ENCODE measurements around the gene ENTPD8.

ENTPD8 gene

DNA sequence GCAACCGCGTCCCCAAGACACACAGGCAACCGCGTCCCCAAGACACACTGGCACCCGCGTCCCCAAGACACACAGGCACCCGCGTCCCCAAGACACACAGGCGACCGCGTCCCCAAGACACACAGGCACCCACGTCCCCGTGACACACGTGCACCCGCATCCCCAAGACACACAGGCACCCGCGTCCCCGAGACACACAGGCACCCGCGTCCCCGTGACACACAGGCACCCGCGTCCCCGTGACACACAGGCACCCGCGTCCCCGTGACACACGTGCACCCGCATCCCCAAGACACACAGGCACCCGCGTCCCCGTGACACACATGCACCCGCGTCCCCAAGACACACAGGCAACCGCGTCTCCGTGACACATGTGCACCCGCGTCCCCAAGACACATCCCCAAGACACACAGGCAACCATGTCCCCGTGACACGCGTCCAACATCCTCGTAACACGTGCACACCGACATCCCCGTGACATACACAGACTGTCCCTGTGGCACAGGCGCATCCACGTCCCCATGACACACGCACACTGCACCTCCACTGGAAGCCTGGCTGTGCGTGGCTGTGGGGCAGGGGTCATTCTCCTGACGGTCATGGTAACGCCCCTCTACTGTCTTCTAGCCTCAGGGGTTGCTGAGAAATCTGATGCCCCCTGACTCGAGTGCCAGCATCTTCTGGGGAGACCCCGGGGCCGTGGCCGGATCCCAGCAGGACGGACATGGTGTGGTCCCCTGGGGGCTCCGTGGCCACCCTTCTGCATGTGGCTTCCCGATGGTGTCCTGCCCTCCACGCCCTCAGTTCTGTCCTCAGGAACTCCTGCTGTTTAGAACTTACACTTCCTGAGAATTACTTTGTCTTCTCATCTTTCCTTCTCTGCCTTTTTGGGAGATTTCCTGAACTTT, 42.3 kb downstream of the ENTPD8 start:
- Histone ChIP-seq H3K9me3 (ENCODE audit: insufficient read depth, low read length) (peaks cover 13% of the 10 kb centered on the region; the same call in 1 of the 2 replicates), H3K27me3 (ENCODE audit: insufficient read depth, insufficient read length) (no peaks in the 10 kb centered on the region), H3K36me3 (ENCODE audit: insufficient read depth, insufficient read length, low read length) (no peaks in the 10 kb centered on the region), H3K9ac (ENCODE audit: insufficient read length, low read depth) (no peak overlapping the region), H3K4me1 (ENCODE audit: insufficient read depth, insufficient read length) (peaks cover 14% of the 10 kb centered on the region), H3K4me3 (ENCODE audit: insufficient read length, low read depth) (no peak overlapping the region)
- no peak for TF ChIP-seq YY1 (IDR thresholded peaks at IDR 0.05; ENCODE audit: insufficient read depth, insufficient read length)
- no peak for TF ChIP-seq ZNF274 (IDR thresholded peaks at IDR 0.05; ENCODE audit: low read depth, low read length)
- no peak for TF ChIP-seq SUZ12 (IDR thresholded peaks at IDR 0.05; ENCODE audit: extremely low read depth, insufficient read depth, insufficient read length)
- DNase-seq (ENCODE audit: low read depth, low spot score): no peak

DNA sequence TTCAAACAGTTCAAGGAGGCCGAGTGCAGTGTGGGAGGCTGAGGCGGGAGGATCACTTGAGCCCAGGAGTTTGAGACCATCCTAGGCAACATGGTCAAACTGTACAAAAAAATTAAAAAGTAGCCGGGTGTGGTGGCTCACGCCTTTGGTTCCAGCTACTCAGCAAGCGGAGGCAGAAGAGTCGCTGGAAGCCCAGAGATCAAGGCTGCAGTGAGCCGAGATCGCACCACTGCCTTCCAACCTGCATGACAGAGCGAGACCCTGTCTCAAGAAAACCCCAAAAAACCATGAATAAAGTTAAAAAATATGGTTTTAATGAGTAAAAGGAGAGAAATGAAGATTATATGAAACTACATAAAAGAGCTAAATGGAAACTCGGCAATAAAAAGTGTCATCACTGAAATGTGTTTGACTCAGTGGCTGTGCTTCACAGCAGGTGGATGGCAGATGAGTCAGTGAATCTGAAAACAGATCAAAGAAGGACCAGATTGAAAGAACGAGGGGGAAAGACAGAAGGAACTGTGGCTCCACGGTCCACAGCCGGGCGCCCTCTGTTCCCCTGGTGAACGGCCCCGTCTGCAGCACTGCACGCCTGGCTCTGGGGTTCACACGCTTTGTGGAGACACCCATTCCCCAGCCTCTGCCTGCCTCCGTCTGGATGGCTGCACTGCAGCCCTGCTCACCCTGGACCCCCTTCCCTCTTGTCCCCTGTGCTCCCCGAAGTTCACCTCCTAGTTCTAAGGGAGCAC, 43.3 kb downstream of the ENTPD8 start:
- no peaks in the 10 kb centered on the region for H3K27me3 ChIP-seq (ENCODE audit: insufficient read depth, insufficient read length)
- DNase-seq (ENCODE audit: low read depth, low spot score): no peak
- peaks cover 14% of the 10 kb centered on the region for H3K4me1 ChIP-seq (ENCODE audit: insufficient read depth, insufficient read length)
- no peak overlapping the region for H3K9ac ChIP-seq (ENCODE audit: insufficient read length, low read depth)
- H3K36me3 ChIP-seq (ENCODE audit: insufficient read depth, insufficient read length, low read length): no peaks in the 10 kb centered on the region
- TF ChIP-seq YY1 (IDR thresholded peaks at IDR 0.05; ENCODE audit: insufficient read depth, insufficient read length) (no peak), ZNF274 (IDR thresholded peaks at IDR 0.05; ENCODE audit: low read depth, low read length) (no peak), SUZ12 (IDR thresholded peaks at IDR 0.05; ENCODE audit: extremely low read depth, insufficient read depth, insufficient read length) (no peak)
- peaks cover 13% of the 10 kb centered on the region; the same call in 1 of the 2 replicates for H3K9me3 ChIP-seq (ENCODE audit: insufficient read depth, low read length)
- no peak overlapping the region for H3K4me3 ChIP-seq (ENCODE audit: insufficient read length, low read depth)

DNA sequence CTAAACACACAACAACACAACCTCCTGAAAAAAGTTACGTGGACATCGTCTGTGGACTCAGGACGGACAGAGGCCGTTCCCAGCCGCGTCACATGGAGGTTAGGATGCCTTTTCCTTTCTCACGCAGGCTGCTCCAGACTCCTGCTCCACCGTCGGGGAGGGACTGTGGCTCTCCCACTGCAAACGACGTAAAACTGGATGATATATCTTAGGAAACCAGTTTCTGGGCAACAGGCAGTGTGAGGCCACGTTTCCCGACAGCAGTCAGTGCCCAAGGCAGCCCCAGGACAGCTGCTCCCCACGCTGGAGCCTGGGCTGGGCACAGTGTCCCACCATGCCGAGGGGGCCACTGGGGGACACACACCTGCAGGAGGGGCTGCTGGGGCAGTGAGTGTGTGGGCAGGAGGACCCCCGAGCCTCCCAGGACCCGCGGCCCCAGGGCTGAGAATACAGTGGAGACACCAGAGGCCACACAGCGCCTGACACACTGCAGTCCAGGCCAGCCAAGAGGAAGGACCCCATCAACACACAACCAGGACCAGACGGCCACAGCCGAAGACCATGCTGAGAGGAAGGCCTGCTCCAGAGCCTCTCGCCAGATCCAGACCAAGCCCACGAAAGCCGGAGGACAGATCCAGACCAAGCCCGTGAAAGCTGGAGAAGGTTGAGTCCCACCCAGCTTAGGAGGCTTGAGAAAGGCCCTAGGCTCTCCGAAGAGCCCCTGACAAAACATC, 44.4 kb downstream of the ENTPD8 start:
- no peak for DNase-seq (ENCODE audit: low read depth, low spot score)
- no peak overlapping the region for H3K4me3 ChIP-seq (ENCODE audit: insufficient read length, low read depth)
- H3K36me3 ChIP-seq (ENCODE audit: insufficient read depth, insufficient read length, low read length): peaks cover 3% of the 10 kb centered on the region
- H3K9me3 ChIP-seq (ENCODE audit: insufficient read depth, low read length): peaks cover 9% of the 10 kb centered on the region; the same call in 1 of the 2 replicates
- TF ChIP-seq SUZ12 (IDR thresholded peaks at IDR 0.05; ENCODE audit: extremely low read depth, insufficient read depth, insufficient read length) (no peak), YY1 (IDR thresholded peaks at IDR 0.05; ENCODE audit: insufficient read depth, insufficient read length) (no peak), ZNF274 (IDR thresholded peaks at IDR 0.05; ENCODE audit: low read depth, low read length) (no peak)
- H3K9ac ChIP-seq (ENCODE audit: insufficient read length, low read depth): peak overlapping the region; percentile 3
- H3K4me1 ChIP-seq (ENCODE audit: insufficient read depth, insufficient read length): peaks cover 16% of the 10 kb centered on the region
- no peaks in the 10 kb centered on the region for H3K27me3 ChIP-seq (ENCODE audit: insufficient read depth, insufficient read length)

DNA sequence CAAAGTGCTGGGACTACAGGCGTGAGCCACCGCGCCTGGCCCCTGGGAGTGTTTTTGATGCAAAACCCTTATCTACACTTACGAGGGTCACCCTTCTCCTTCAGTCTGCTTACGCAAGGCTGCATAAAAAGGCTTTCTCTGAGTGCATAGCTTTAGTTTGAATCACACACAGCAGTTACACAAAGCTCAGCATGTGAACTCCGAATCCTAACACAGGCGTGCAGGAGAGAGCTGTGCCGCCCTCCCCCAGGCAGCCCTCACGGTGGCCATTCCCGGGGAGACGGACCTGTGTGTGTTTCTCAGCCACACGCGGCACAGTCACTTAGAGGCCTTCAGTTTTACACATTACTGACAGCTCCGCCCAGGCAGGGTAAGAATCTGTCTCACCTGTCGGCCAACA, 44.9 kb downstream of the ENTPD8 start:
- Histone ChIP-seq H3K36me3 (ENCODE audit: insufficient read depth, insufficient read length, low read length) (peaks cover 3% of the 10 kb centered on the region), H3K27me3 (ENCODE audit: insufficient read depth, insufficient read length) (no peaks in the 10 kb centered on the region), H3K4me1 (ENCODE audit: insufficient read depth, insufficient read length) (peaks cover 16% of the 10 kb centered on the region), H3K9ac (ENCODE audit: insufficient read length, low read depth) (peak overlapping the region; percentile 36), H3K9me3 (ENCODE audit: insufficient read depth, low read length) (peaks cover 4% of the 10 kb centered on the region; the same call in 1 of the 2 replicates), H3K4me3 (ENCODE audit: insufficient read length, low read depth) (no peak overlapping the region)
- no peak for DNase-seq (ENCODE audit: low read depth, low spot score)
- TF ChIP-seq ZNF274 (IDR thresholded peaks at IDR 0.05; ENCODE audit: low read depth, low read length): no peak
- no peak for TF ChIP-seq YY1 (IDR thresholded peaks at IDR 0.05; ENCODE audit: insufficient read depth, insufficient read length)
- no peak for TF ChIP-seq SUZ12 (IDR thresholded peaks at IDR 0.05; ENCODE audit: extremely low read depth, insufficient read depth, insufficient read length)

DNA sequence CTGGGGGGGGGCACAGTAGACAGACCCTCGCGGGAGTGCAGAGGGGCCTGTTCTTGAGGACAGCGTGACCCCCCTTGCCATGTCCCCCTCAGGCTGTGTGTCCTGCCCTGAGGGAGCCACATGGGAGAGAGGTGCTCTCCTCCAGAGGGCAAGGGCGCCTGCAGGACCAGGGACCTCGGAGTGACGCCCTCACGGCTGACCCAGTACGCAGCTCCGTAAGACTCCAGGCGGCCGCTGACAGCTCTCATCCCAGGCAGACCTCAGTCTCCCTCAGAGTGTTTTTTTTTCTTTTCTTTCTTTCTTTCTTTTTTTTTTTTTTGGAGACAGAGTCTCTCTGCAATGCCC, 45.5 kb downstream of the ENTPD8 start:
- Histone ChIP-seq H3K4me1 (ENCODE audit: insufficient read depth, insufficient read length) (peaks cover 16% of the 10 kb centered on the region), H3K9ac (ENCODE audit: insufficient read length, low read depth) (no peak overlapping the region), H3K9me3 (ENCODE audit: insufficient read depth, low read length) (0 out of 2 replicates have a peak, but pooled peaks cover under 1% of the 10 kb centered on the region), H3K27me3 (ENCODE audit: insufficient read depth, insufficient read length) (no peaks in the 10 kb centered on the region), H3K4me3 (ENCODE audit: insufficient read length, low read depth) (no peak overlapping the region), H3K36me3 (ENCODE audit: insufficient read depth, insufficient read length, low read length) (peaks cover 3% of the 10 kb centered on the region)
- no peak for TF ChIP-seq SUZ12 (IDR thresholded peaks at IDR 0.05; ENCODE audit: extremely low read depth, insufficient read depth, insufficient read length)
- TF ChIP-seq ZNF274 (IDR thresholded peaks at IDR 0.05; ENCODE audit: low read depth, low read length): no peak
- no peak for TF ChIP-seq YY1 (IDR thresholded peaks at IDR 0.05; ENCODE audit: insufficient read depth, insufficient read length)
- DNase-seq (ENCODE audit: low read depth, low spot score): no peak

DNA sequence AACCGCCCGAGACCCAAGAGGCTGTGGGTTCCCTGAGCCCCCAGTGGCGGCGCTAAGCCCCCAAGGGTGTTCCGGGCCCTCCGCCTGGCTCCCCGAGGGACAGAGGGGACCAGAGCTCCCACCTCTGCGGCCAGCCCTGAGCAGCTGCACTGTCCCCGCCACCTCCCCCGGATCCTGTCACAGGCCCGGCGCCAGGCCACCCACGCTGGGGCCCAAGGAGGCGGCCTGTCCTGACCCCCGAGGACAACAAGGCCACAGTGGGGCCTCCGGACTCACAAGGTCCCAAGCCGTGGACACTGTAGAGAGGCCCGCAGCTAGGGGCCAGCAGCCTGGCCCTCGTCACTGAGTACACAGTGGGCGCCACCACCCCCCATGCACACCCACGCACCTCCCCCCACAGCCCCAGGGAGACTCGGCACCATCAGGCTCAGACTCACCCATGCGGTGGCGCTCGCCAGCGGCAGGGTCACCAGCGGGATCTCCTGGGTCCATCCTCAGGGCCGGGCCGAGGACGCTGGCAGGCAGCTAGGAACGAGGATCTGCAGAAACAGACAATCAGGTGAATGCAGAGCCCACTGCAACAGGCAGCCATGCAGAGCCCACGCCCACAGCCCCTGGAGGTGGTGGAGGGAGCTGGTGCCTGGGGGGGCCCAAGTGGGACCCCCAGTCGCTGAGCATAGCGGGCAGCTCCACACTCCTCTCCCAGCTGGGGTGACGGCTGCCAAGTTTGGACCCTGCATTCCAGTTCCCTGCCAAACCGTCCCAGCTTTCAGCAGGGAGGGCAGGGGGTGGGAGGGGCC, 46.1 kb downstream of the ENTPD8 start:
- peaks cover 3% of the 10 kb centered on the region for H3K36me3 ChIP-seq (ENCODE audit: insufficient read depth, insufficient read length, low read length)
- H3K9me3 ChIP-seq (ENCODE audit: insufficient read depth, low read length): no peaks in the 10 kb centered on the region
- no peak for TF ChIP-seq YY1 (IDR thresholded peaks at IDR 0.05; ENCODE audit: insufficient read depth, insufficient read length)
- TF ChIP-seq SUZ12 (IDR thresholded peaks at IDR 0.05; ENCODE audit: extremely low read depth, insufficient read depth, insufficient read length): no peak
- no peak for TF ChIP-seq ZNF274 (IDR thresholded peaks at IDR 0.05; ENCODE audit: low read depth, low read length)
- H3K4me1 ChIP-seq (ENCODE audit: insufficient read depth, insufficient read length): peaks cover 16% of the 10 kb centered on the region
- DNase-seq (ENCODE audit: low read depth, low spot score): no peak
- no peaks in the 10 kb centered on the region for H3K27me3 ChIP-seq (ENCODE audit: insufficient read depth, insufficient read length)
- no peak overlapping the region for H3K4me3 ChIP-seq (ENCODE audit: insufficient read length, low read depth)
- H3K9ac ChIP-seq (ENCODE audit: insufficient read length, low read depth): peak overlapping the region; percentile 1
